HG03520 (cell line): ENCODE data around the gene RBM5.

Experiments used
- ATAC-seq: cut with Tn5 transposase; IDR thresholded peaks from one replicate; pipeline ENCODE4 v1.9.1; 2021; ENCODE audit warnings: mild to moderate bottlenecking, moderate library complexity; ENCODE audit not compliant: unreplicated experiment

RBM5 gene

DNA sequence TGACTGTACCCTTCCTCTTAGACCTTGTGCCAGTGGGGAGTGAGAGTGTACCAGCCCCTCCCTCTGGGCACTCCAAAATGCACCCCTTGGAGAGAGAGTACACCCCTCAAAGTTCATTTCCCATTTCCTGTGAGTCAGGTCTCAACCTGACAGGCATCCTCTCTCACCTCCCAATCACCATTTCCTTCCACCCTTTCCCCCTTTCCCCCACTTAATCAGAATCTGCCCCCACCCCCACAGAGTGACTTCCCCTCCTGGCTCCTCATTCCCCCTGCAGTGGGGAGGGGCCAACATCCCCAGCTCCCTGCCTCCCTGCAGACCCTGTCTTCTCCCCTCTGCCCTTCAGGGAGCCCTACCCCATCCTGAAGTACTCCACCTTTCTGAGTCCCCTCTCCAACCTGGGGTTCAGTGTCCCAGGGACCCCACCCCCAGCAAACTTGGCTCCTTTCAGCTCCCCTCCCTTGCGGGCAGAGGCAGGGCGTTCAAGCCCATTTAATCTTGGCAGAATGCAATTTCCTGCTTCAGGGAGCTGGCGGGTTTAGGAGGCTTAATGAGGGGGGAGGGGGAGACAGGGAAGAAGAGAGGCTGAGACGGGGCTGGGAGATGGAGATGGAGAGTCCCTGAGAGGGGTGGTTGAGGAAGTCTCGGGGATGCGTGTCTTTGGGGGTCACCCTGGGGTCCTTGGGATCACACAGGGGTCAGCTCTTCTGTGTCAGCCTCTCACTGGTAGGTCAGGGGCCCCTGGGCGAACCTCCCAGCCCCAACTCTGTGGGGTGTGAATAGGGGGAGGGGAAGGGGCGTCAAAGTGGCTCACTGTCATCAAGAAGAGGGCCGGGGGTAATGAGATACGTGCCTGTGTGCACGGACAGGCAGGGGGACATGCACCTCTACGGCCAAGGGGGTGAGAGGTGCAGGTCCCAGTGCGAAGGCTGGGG, 49.8 kb downstream of the RBM5 start:
- no peak for ATAC-seq

DNA sequence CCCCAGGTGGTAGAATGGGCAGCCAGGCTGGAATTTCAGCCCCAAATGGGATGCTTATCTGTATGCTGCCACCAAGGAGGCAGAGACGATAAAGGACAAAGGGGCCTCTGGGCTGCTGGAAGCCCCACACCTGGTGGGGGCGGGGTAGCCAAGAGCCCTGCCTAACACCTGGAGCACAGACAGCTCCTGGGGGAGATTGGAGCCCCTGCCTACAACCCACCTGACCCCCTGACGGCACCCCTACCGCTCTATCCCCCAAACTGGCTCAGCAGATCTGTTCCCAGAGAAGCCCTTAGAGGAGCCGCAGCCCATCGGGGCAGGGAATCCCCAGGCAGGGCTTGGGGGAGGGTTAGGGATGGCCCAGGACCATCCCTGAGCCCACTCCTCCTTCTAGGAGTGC, 50.6 kb downstream of the RBM5 start:
- ATAC-seq: no peak

DNA sequence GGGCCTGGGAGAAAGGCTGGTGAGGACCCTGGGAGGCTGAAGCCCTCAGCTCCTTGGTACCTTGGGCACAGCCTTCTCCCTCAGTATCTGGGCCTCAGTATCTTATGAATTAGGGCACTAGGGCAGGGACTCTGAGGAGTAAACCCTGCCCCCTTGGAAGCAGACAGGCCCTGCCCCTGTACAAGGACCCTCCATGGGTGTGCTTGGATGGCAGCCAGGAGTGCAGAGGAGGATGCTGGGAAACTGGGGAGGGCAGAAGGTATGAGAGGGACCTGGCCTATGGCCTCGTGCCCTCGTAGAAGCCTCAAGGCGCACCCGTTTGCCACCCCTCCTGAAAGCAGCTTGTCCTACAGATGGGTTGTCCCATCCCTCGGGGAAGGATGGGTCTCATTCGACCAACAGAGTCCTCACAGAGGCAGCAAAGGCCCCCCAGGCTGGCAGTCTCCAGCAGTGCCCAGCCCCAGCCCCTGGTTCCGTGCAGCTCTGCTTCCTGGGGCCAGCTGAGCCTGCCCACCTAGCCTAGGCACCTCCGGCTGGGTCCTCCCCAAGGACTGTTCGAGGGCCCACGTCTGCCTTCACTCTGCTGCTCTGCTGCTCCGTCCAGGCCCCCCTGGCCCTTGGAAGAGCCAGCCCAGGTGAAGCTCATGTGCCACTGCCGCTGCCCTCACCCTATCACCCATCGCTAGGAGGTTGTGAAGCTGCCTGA, 51.2 kb downstream of the RBM5 start:
- no peak for ATAC-seq

DNA sequence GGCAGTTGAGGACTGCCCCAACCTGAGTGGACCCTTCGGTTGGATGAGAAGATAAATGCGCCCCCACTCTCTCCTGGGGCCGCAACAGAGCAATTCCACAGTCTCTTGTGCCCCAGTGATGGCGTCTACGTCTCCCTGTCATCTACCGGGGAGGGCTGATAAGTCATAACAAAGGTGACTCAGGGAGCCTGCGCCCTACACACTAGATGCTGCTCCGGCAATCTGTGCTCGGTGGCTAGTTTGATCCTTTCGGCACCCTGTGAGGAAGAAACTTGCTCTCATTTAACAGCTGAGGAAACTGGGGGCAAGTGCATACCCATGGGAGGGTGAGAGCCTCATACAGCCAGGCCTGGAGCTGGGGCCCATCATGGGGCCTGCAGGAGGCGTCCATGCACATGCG, 52.3 kb downstream of the RBM5 start:
- ATAC-seq: no peak

DNA sequence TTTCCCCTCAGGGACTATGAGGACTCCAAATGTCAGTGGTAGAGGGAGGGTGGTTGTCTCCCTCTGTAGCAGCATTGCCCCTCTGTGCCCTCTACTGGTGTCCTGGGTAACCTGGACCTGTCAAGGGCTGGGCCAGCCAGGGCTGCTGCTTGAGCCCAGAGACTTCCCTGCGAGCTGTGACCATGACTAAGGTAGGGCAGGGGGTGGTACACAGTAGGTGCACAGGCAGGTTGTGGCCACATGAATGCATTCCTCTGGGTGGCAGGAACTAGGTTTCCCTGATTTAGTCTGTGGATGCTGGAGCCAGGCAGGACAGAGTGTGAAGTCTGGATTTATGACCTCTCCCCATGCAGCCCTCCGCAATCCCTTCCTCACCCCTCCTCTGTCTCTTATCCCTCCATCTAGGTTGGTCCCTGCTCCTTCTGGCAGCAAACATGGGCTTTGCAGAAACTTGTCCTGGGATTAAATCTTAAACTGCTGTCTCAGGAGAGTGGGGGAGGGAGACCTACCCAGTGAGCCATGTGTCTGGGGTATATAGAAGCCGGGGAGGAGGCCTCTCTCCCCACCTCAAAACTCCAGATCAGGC, 57.7 kb downstream of the RBM5 start:
- no peak for ATAC-seq

DNA sequence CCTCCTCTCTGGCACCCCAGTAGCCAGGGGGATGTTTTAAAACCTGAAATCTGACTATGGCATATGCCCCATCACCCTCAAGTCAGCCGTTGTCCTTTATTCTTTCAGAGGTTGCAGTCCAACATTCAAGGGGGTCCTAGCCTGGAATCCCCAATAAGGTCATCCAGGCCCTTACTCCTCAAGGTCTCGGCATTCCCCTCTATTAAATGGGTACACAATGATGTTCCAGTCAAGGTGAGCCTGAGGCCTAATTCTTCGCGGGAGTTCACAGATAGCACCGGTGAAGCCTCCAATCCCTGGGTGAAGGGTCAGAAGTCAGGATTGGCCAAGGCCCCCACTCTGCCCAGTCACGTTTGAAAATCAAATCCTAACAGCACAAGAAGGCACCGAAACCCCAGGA, 58.3 kb downstream of the RBM5 start:
- ATAC-seq: no peak

DNA sequence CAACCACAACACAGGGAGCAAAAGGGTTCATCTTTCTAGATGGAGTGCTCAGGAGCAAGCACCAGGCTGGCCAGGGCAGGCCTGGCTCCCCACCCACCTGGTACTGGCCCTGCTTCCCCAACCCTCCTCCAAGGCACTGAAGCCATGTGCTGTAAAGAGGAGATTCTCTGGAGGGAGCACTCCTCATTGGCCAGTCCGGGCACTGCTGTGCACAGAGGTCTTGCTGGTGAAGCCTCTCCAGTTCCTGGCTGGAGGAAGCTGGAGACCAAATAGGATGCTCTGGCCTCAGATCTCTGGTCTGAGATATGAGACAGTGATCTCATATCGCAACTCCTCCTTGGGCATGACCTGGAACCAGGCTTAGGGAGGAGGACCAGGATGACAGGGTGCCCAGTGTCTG, 58.7 kb downstream of the RBM5 start:
- ATAC-seq: no peak

DNA sequence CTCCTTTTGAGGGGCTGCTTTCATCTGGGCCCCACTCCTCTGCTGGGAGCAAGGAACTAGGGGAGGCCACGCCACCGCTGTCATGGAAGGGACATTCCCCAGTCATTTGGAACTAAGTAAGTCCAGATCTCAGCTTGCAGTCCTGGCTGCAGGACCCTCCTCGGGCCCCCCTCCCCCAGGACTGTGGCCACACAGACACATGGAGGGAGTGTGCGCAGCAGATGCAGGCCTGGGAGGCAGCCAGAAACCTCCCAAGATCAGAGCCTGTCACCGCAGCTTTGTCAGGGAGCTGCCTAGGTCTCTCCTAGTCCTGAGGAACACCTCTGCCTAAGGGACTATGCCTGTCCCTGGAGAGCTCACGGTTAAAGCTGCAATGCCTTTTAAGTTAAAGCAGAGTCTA, 59.1 kb downstream of the RBM5 start:
- ATAC-seq: no peak

DNA sequence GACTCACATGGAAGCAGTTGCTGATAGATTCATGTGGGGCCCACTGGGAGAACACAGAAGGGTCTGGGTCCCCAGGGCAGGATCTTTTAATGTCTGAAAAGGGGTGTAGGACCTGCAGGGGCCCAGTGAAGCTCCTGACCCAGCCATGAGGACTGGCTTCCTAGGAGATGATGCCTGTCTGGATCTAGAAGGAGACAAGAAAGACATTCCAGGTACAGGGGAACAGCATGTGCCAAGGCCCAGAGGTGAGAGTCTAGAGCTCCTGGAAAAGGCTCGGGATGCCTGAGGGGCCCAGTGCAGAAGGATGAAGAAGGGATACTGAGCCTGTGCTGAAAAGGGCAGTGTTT, 61.7 kb downstream of the RBM5 start:
- ATAC-seq: no peak

DNA sequence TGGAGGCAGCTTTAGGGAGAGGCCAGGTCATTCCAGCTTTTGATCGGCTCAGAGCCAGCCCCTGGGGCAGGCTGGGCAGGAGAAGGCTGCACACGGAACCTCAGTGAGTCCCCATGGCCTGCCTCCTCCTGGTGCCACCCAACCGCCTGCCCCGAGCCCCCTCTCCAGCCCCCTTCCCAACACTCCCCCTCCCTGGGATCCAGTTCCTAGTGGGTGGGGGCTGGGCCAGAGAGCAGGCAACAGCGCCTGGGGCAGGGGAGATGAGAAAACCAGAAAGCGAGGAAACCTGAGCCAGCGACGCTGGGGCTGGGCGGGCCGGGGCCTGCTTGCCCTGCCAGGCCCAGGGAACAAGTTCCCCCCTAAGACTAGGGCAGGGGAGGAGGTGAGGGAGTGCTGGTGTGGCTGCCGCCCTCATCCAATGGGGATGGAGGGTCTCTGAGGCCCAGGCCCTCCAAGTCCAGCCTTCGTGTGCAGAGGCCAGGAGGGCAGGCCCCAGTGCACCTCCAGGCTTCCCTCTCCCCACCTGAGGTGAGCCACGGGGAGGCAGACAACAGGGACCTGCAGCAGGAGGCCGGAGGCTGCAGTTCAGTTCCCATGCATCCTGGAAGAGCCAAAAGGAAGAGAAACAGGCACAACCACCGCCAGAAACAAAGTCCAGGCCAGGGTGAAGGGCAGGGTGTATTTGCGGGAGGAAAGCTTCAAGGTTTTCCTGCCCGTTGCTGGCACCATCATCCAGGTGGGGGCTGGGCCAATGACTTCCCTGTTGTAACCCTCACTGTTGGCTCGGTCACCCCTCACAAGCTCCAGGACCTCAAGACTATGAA, 62.4 kb downstream of the RBM5 start:
- no peak for ATAC-seq

DNA sequence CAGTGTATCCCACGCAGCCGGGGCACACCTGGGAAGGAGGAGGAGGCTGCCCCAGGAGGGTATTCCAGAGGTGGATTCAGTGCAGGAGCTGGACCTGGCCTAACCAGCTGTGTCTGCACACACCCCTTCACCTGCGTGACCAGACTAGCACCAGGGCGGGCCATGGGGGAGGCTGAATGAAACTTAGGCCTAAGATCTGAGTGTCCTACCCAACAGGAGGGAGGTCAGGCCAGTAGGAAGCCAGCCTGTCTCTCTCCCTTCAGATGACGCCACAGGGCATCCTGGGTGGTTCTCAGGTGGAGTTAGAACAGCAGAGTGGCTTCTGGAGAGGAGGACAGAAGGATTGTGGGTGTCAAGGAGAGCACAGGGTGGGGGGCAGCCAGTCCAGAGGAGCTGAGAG, 63.0 kb downstream of the RBM5 start:
- ATAC-seq: no peak

DNA sequence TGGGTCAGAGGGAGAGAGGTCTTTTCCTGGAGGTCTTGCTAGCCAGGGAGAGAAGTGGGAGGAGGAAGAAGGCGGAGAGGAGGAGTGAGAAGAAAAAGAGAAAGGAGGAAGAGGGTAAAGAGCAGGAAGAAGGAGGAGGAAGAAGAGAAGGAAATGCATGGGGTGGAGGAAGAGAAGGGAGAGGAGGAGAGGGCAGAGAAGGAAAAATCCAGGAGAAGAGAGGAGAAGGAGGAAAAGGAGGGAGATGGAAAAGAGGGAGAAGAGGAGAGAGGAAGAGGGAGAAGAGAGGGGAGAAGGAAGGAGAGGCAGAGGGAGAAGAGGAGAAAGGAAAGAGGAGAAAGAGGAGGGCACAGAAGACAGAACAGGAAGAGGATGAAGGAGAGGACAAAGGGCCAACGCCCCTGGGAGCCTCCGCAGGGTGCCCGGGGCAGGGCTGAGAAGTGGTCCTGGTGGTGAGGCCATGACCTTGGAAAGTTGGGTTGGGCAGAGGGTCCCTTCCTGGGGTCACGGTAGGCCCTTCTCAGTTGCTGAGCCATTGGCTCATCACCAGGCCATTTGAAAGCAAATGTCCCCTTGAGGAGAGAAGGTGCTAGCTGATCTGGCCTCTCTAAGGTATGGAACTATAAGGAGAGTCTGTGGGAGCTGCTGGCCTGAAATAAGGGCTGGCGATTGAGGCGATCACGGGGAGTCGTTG, 65.2 kb downstream of the RBM5 start:
- no peak for ATAC-seq

DNA sequence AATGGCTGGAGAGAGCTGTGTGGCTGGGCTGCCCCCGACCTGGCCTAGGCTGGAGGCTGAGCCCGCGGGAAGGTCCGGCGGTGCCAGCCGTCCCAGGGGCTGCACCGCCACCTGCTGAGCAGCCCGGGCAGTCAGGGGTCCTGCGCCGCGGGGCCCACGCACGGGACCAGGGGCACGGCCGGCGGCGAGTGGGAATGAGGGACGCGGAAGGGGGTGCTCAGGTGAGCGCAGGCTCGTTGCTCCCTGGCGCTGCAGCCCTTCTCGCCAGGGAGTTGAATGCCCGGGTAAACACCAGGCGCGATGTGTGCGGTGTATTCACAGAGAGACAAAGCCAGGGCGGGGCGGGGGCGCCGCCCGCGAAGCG, 65.7 kb downstream of the RBM5 start:
- no peak for ATAC-seq

DNA sequence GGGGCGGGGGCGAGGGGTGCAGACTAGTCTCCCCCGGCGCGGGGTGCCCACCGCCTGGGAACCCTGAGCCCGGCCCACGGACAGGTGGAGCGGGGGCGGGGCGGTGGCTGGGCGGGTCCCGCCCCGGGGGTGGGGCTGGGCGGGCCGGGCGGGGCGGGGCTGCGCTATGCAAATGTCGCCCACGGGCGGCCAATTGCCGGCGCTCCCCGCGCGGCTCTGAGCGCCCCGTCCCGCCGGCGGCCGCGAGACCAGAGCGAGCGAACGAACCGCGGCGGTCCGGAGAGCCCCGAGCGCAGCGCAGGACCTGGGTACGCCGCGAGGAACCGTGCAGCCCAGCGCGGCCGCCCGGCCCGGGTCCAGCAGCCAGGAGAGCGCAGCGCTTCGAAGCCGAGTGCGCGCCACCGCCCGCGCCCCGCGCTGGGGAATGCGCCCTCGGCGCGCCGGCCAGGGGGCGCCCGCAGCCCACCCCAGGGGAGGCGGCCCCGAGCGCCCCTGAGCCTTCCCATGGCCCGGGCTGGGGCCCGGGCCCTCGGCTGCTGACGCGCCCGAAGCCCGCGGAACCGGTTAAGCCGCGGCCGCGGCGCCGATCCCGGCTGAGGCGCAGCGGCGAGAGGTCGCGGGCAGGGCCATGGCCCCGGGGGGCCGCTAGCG, 66.2 kb downstream of the RBM5 start, which contains the start of gene SEMA3F:
Gene SEMA3F, plus strand, starts transcription at position 485 of the 651 bp plus-strand sequence. CDS start 4,299 bp downstream, outside the sequence.
- ATAC-seq: peak; percentile 62

DNA sequence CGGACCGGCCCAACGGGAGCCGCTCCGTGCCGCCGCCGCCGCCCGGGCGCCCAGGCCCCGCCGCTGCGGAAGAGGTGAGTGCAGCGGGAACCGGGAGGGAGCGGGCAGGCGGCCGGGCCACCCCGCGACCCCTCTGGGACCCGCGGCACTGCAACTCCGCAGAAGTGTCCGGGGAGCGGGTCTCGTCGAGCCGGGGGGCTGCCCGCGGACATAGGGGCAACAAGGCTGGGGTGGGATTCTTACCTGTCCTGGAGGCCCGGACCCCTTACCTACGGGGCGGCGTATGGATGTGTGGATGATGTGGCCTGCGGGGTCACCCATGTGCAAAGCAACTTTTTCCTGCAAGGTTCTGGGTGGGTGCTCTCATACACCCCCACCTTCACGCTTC, 66.8 kb downstream of the RBM5 start:
- ATAC-seq: no peak

DNA sequence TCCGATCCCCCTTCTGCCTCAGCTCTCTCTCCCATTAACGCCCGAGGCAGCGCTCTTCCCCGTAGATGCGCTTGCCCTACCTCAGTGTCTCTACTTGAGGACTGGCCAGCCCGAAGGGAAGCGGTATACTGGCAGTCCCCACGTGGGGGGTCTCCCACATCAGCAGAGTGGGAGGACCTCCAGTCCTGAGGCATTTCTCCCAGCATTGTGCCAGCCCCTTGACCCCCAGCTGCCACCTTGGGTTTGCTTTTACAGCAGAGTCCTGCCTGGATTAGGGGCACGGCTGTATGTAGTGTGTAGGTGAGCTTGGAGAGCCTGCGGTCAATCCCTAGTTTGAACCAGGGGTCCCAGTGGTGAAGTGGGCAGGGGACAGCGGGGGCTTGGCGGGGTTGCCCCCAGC, 67.2 kb downstream of the RBM5 start:
- ATAC-seq: no peak

DNA sequence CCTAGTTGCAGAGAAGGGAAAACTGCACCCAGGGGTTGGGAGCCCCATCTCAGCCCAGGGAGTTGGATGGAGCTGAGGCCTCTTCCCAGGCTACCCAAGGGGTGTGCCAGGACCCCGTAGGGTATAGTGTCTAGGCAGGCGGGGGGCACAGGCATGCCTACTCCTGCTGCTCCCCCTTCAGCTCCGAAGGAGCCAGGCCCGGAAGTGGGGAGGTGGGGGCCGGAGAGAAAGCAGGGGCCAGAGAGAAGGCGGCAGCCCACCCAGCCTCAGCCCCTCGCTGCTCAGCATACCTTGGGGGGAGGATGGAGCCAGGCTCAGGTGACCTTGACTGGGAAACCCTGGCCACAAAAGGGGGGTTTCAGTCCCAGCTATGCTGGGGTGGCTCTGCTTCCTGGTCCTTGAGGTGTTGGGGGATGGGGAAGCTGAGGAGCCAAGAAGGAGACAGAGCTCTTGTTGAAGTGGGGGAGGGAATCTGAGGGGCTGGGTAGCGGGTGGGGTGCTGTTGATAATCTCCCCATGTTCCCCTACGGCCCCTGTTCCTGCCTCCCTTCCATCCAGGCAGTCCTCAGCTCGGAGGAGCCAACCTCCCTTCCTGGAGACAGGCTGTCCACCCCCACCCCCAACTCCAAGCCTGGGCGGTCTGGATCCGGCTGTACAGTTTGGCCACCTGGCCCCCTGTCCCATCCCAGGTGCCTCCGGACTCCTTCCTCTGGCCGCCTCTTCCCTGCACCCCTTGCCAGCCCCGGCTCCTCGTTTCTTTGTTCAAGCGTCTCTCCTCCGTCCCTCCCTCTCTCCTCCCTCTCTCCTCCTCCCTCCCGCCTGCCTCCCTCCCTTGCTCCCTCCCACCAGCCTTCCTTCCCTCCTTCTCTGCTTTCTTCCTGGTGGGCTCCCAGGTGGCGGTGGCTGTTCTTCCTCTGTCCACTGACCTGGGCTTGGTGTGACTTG, 68.1 kb downstream of the RBM5 start:
- no peak for ATAC-seq

DNA sequence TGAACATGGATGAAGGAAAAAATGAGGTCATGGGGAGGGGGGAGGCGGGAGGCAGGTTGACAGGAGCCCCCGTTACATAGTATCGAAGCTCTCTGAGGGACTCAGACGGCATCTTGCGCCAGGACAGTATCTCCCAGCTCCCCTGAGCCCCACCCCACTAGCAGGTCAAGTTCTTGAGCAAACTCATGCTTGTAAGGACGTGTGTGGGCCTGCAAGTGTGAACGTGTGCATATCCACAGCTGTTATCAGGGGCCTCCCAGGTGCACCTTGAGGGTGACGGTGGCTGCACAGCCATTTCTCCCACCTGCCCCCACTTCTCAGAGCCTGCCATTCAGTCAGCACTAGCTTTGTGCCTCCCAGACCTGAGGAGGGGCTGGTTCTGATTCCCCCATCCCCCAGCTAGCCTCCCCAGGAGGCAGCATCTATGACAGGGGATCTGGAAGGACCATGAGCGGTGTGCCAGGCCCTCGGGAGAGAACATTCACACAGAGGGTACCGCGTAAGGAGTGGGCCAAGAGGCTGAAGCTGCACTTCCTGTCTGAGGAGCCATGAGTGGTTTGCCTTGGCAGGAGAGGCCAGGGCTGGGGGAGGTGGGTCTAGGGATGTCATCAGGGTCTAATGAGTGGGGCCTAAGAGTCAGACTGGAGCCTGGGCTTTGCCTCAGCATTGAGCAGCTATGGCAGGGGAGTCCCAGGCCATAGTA, 69.3 kb downstream of the RBM5 start:
- ATAC-seq: no peak
